HepG2 (cell line): ENCODE measurements around the gene TMEM131. TPM values are rescaled to one million over a fixed set of nuclear protein-coding genes. Genes with fewer than 3 reads are reported as not detected.

Experiments
- ATAC-seq: fragments of 200-7000 bp; cut with Tn5 transposase; 3 replicates; pipeline ENCODE4 v1.9.1; 2020; ENCODE audit warnings: mild to moderate bottlenecking, moderate library complexity
- BruUV-seq: library from RNA; stranded (reverse); fragments of 400-500 nt; replicated peaks from 2 replicates; lab custom pipeline; 2021; lab: Mats Ljungman, UMichigan
- CTCF ChIA-PET: fragments of 300-600 bp; formaldehyde crosslinking; extraction: SDS; loops from one replicate; lab custom pipeline; 2021; ENCODE audit warnings: low total read pairs, inconsistent platforms, low intra/inter-chr PET ratio; lab: Yijun Ruan, JAX
- POLR2A ChIA-PET: fragments of 350-600 bp; sonication (Branson Sonifier 250); formaldehyde crosslinking; loops from one replicate; lab custom pipeline; 2020; ENCODE audit warnings: antibody characterized with exemption, inconsistent platforms; lab: Yijun Ruan, JAX
- DNase-seq: peaks from one replicate; pipeline ENCODE4 v3.0.0-alpha.2; 2015; ENCODE audit warnings: low spot score
- FAIRE-seq: peaks from 3 replicates; lab custom pipeline; 2011; peaks lifted over from hg19 to GRCh38; lab: Jason Lieb, UNC
- H2AFZ ChIP-seq: one replicate; pipeline ENCODE4 v1.6.1; 2011; ENCODE audit warnings: low read length, inconsistent platforms
- H3K27ac ChIP-seq: fragments of 300-600 bp; 3 replicates; pipeline ENCODE4 v1.8.0; 2011; ENCODE audit warnings: mixed run types, mild to moderate bottlenecking, mixed read lengths, low read length, inconsistent platforms; ENCODE audit not compliant: insufficient read depth; ENCODE audit errors: extremely low read length
- H3K27me3 ChIP-seq, 2 experiments: fragments of 200-600 bp in 1 of 2; 2 replicates in 1 of 2; 3 replicates in 1 of 2; pipeline versions ENCODE4 v1.6.0 to v1.8.0; 2011; ENCODE audit warnings: low read length in 2 of 2, mild to moderate bottlenecking in 2 of 2, moderate library complexity in 2 of 2, inconsistent platforms in 1 of 2; ENCODE audit not compliant: insufficient read depth in 2 of 2, control insufficient read depth in 1 of 2
- H3K36me3 ChIP-seq, 2 experiments: fragments of 200-600 bp in 1 of 2; replicated peaks in 1 of 2; 2 replicates in 1 of 2; 3 replicates in 1 of 2; pipeline versions ENCODE4 v1.5.1 to v1.8.0; 2011; ENCODE audit warnings: low read length in 2 of 2, inconsistent platforms in 1 of 2; ENCODE audit not compliant: insufficient read depth in 2 of 2, control insufficient read depth in 1 of 2
- H3K4me1 ChIP-seq: 2 replicates; pipeline ENCODE4 v1.5.1; 2012; ENCODE audit warnings: low read length, inconsistent platforms; ENCODE audit not compliant: insufficient read depth
- H3K4me2 ChIP-seq: 2 replicates; pipeline ENCODE4 v1.6.0; 2011; ENCODE audit warnings: low read depth, low read length, inconsistent platforms
- H3K4me3 ChIP-seq, 3 experiments: fragments of 200-600 bp in 1 of 3; sonication (generic), shearing (Covaris generic) in 1 of 3; replicated peaks in 1 of 3; 2 replicates each; pipeline ENCODE4 v1.5.1; 2011 to 2016; ENCODE audit warnings: low read length in 3 of 3, inconsistent platforms in 2 of 3, low read depth in 2 of 3, mild to moderate bottlenecking in 2 of 3, control low read depth in 1 of 3, mixed read lengths in 1 of 3; ENCODE audit not compliant: insufficient read depth in 1 of 3
- H3K79me2 ChIP-seq: one replicate; pipeline ENCODE4 v1.6.1; 2011; ENCODE audit warnings: low read length, inconsistent platforms; ENCODE audit not compliant: insufficient read depth
- H3K9ac ChIP-seq: 2 replicates; pipeline ENCODE4 v1.6.0; 2011; ENCODE audit warnings: mild to moderate bottlenecking, low read depth, low read length, inconsistent platforms; ENCODE audit not compliant: insufficient read depth
- H3K9me3 ChIP-seq: 2 replicates; pipeline ENCODE4 v1.5.1; 2012; ENCODE audit warnings: mild to moderate bottlenecking, low read length
- H4K20me1 ChIP-seq: 2 replicates; pipeline ENCODE4 v1.6.0; 2011; ENCODE audit warnings: inconsistent platforms, mild to moderate bottlenecking, low read length, moderate library complexity; ENCODE audit not compliant: insufficient read depth
- CHD2 ChIP-seq: IDR thresholded peaks from 2 replicates; pipeline ENCODE4 v1.6.1; 2011; ENCODE audit warnings: low read depth, low read length, improper control_type of control experiment
- LCORL ChIP-seq, 2 experiments: fragments of 450-650 bp in 1 of 2; sonication (generic) in 1 of 2; formaldehyde crosslinking in 1 of 2; IDR thresholded peaks; 2 replicates each; pipeline versions ENCODE4 v1.5.0 to v1.6.1; 2017 to 2020; ENCODE audit warnings: antibody characterized with exemption in 1 of 2, missing genetic modification reagents in 1 of 2
- MED13 ChIP-seq: sonication (generic); formaldehyde crosslinking; IDR thresholded peaks from 2 replicates; pipeline ENCODE4 v1.5.0; 2020; ENCODE audit warnings: missing genetic modification reagents
- SMAD9 ChIP-seq: sonication (generic); formaldehyde crosslinking; IDR thresholded peaks from 2 replicates; pipeline ENCODE4 v1.5.1; 2020; ENCODE audit warnings: mild to moderate bottlenecking, missing genetic modification reagents
- THYN1 ChIP-seq: sonication (generic); formaldehyde crosslinking; IDR thresholded peaks from 2 replicates; pipeline ENCODE4 v1.8.1; 2023; ENCODE audit warnings: low read depth, mild to moderate bottlenecking, moderate library complexity, missing genetic modification reagents, borderline replicate concordance
- ZNF260 ChIP-seq: sonication (generic); formaldehyde crosslinking; IDR thresholded peaks from 2 replicates; pipeline ENCODE4 v1.4.0; 2020; ENCODE audit warnings: missing genetic modification reagents, low read depth, mild to moderate bottlenecking, borderline replicate concordance
- ZNF431 ChIP-seq: sonication (generic); formaldehyde crosslinking; IDR thresholded peaks from 2 replicates; pipeline ENCODE4 v1.9.0; 2022; ENCODE audit warnings: missing genetic modification reagents, low read depth, mild to moderate bottlenecking, borderline replicate concordance
- WGBS: methylation state at CpG from one replicate; pipeline ENCODE4 v1.1.6; 2017; ENCODE audit warnings: low lambda C conversion rate; 5-methylcytosine and 5-hydroxymethylcytosine counted together
- in situ Hi-C: cut with HindIII; loops from 2 replicates; pipeline ENCODE4 v1.10.0; 2017; ENCODE audit warnings: low pct_unique_long_range_greater_than_20kb; ENCODE audit not compliant: extremely low pct_ligation_motif_present
- intact Hi-C: fragments of 100-400 bp; cut with micrococcal nuclease; formaldehyde crosslinking; loops from one replicate; pipeline ENCODE4 v1.10.0; 2022; ENCODE audit not compliant: unreplicated experiment
- polyA plus RNA-seq, 8 experiments: library from polyadenylated mRNA; depleted of rRNA in 3 of 8; stranded (reverse) in 7 of 8; unstranded in 1 of 8; fragments of >200 nt; fragmentation: Illumina TruSeq in 4 of 8; extraction: Trizol in 4 of 8; gene quantifications; 2 replicates each; pipeline versions ENCODE4 v1.2.1 to v1.2.3, GENCODE V29; 2011 to 2016; ENCODE audit warnings: low read depth in 4 of 8, missing spikeins in 1 of 8, mixed read lengths in 1 of 8; ENCODE audit not compliant: insufficient read depth in 1 of 8
- total RNA-seq, 5 experiments: library from RNA; depleted of rRNA; stranded (reverse); fragments of >200 nt; fragmentation: Illumina TruSeq; extraction: Trizol; gene quantifications; 2 replicates each; pipeline ENCODE4 v1.2.3, GENCODE V29; 2016; ENCODE audit warnings: low read depth in 1 of 5
- TF ChIP-seq, protein P1 (sequence below): sonication (generic); formaldehyde crosslinking; IDR thresholded peaks from 2 replicates; pipeline ENCODE4 v1.5.1; 2020; ENCODE audit warnings: mild to moderate bottlenecking, missing genetic modification reagents, borderline replicate concordance

Gene TMEM131
- total and polyA plus RNA-seq, 2 of the 13 experiments (the other 11 are each of a cell fraction or from before 2014, with no cell fraction given) = 17.9 to 19.5 TPM

- in situ Hi-C loops = no loop called here
- H3K9ac ChIP-seq = no peak overlapping the region
- WGBS = 98% methylated on average over 2 of the region's 2 CpGs
- CTCF ChIA-PET = no interaction called here
- H4K20me1 ChIP-seq = no peaks in the 10 kb centered on the region
- H3K4me2 ChIP-seq = no peak overlapping the region
- POLR2A ChIA-PET = no interaction called here
- DNase-seq = no peak
- TF ChIP-seq, protein P1, sequence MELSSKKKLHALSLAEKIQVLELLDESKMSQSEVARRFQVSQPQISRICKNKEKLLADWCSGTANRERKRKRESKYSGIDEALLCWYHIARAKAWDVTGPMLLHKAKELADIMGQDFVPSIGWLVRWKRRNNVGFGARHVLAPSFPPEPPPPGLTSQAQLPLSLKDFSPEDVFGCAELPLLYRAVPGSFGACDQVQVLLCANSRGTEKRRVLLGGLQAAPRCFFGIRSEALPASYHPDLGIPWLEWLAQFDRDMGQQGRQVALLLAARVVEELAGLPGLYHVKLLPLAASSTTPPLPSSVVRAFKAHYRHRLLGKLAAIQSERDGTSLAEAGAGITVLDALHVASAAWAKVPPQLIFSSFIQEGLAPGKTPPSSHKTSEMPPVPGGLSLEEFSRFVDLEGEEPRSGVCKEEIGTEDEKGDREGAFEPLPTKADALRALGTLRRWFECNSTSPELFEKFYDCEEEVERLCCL (CRISPR knock-in tag) = no peak
- TF ChIP-seq MED13 (CRISPR knock-in tag) (no peak), CHD2 (no peak), THYN1 (CRISPR knock-in tag) (no peak), LCORL (IDR thresholded peaks at IDR 0.05) (no peak), LCORL (CRISPR knock-in tag; IDR thresholded peaks at IDR 0.05) (no peak), ZNF260 (CRISPR knock-in tag) (no peak), ZNF431 (CRISPR knock-in tag) (no peak), SMAD9 (CRISPR knock-in tag) (no peak)
- no peak for ATAC-seq
- intact Hi-C loops = no loop called here
- H3K79me2 ChIP-seq = no peaks in the 10 kb centered on the region
- no peak overlapping the region for H2AFZ ChIP-seq
- H3K4me3 ChIP-seq = no peak overlapping the region
- BruUV-seq = no TSS peak
- H3K4me1 ChIP-seq = no peaks in the 10 kb centered on the region
- no peak for FAIRE-seq
- no peaks in the 10 kb centered on the region for H3K27me3 ChIP-seq
- H3K27ac ChIP-seq = no peak overlapping the region
- H3K9me3 ChIP-seq = no peaks in the 10 kb centered on the region
- peaks cover 10 to 49% of the 10 kb centered on the region in 2 experiments for H3K36me3 ChIP-seq
These were observed 240.3 kb downstream of the TMEM131 start for GRCh38 chr2:97755491-97755890.
